GM10248 (cell line): Measurements from ENCODE around the gene ATP6V1G1.

ENCODE experiments used
- CTCF ChIA-PET: fragments of 300-600 bp; sonication (Branson Sonifier 250); formaldehyde crosslinking; extraction: SDS; loops from one replicate; lab custom pipeline; 2021; ENCODE audit warnings: antibody characterized with exemption; lab: Yijun Ruan, JAX
- POLR2A ChIA-PET: fragments of 350-650 bp; sonication (Branson Sonifier 250); formaldehyde crosslinking; extraction: SDS; loops from one replicate; lab custom pipeline; 2020; ENCODE audit warnings: antibody characterized with exemption; lab: Yijun Ruan, JAX
- DNase-seq: peaks from one replicate; pipeline ENCODE4 v3.0.0; 2012; ENCODE audit errors: extremely low spot score
- TF ChIP-seq, protein P1 (sequence below): IDR thresholded peaks from 2 replicates; pipeline ENCODE4 v1.5.1; 2012; ENCODE audit warnings: mild to moderate bottlenecking, low read depth; ENCODE audit errors: extremely low read depth, missing control alignments, control extremely low read depth

ATP6V1G1 gene

DNA sequence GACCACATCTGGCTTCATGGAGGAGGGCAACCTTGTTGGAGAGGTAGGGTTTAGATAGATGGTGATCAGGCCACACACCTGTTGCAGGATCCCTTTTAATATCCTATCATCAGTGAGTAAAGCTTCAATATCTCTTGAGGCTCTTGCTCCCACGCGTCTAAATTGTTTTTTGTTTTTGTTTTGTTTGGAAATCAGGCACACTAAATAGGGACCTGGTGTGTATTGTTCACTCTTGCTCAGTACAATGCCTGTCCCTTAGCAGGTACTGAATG, 20.9 kb downstream of the ATP6V1G1 start:
- ChIA-PET CTCF (interaction anchor here (1.0 to 7.0 kb wide), 4 partner anchors 10 to 73 kb away, joined by 3 to 65 read pairs (median 4); partner anchors contain the start of gene ATP6V1G1), POLR2A (no interaction called here)
- TF ChIP-seq, protein P1, sequence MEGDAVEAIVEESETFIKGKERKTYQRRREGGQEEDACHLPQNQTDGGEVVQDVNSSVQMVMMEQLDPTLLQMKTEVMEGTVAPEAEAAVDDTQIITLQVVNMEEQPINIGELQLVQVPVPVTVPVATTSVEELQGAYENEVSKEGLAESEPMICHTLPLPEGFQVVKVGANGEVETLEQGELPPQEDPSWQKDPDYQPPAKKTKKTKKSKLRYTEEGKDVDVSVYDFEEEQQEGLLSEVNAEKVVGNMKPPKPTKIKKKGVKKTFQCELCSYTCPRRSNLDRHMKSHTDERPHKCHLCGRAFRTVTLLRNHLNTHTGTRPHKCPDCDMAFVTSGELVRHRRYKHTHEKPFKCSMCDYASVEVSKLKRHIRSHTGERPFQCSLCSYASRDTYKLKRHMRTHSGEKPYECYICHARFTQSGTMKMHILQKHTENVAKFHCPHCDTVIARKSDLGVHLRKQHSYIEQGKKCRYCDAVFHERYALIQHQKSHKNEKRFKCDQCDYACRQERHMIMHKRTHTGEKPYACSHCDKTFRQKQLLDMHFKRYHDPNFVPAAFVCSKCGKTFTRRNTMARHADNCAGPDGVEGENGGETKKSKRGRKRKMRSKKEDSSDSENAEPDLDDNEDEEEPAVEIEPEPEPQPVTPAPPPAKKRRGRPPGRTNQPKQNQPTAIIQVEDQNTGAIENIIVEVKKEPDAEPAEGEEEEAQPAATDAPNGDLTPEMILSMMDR: no peak
- no peak for DNase-seq

DNA sequence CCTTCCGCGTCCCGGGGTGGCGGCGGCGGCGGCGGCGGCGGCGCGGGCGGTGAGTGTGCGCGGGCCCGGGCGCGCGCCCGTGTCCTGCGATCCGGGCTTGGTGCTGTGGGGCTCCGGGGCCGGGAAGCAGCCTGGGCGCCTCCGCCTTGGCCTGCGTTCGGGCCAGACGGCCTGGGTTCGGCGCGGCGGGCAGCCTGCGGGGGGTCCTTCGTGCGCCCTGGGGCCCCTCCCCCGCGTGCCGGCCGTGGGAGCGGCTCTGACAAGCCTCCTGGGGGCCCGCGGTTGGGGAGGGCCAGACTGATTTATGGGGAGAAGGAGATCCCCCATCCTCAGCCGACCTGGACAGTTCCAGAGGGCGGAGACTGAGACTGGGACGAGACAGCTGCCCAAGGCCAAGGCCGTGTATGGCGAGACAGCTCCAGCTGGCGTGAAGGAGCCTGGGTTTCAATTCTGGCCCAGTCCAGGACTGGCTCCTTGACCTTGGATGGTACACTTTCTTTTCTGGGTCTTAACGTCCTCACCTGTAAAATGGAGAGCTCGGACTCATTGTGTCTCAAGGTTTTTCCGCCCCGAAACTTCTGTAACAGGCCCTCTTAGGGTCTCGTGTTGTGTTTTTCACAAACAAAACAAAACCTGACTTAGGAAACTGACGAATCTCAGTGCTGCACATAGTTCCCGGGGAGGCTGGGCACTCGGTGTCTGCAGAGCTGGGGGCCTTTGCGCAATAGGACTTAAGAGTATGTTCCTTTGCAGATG, 24.1 kb downstream of the ATP6V1G1 start:
- CTCF ChIA-PET: interaction anchor here (0.9 to 5.6 kb wide), 8 partner anchors 9 to 206 kb away, joined by 3 to 28 read pairs (median 4); no protein-coding TSS in a partner anchor
- POLR2A ChIA-PET: no interaction called here
- peak; percentile 48 for DNase-seq
- TF ChIP-seq, protein P1: no peak

DNA sequence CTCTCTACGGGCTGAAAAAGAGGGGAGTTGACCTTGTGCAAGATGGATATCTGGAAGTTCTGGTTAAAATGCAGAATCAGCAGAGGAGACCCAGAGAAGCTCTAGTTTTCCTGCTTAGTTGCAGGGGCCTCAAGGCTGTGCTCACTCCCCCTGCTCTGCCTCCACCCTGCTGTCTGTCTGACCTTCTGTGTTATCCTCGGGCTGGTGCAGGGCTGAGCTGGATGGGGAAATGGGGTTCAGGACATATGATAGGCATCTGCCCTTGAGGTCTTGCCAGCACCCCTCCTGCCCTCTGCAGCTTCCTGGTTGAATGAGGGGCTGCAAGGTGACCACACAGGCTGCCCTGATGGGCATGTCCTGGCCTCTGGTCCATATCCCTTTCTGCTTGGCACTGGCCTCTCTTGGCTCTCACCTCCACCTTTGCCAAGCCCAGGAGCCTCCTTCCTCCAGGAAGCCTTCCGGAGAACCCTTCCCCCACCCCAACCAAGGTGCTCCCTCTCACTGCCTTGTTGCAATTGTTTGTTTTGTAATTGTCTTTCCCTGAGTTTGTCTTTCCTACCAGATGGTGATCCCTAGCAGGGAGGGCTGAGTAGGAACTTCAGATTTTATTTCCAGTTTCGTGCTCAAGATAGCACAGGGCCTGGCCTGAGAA, 24.8 kb downstream of the ATP6V1G1 start:
- CTCF ChIA-PET: interaction anchor here (0.9 to 5.6 kb wide), 10 partner anchors 8 to 207 kb away, joined by 3 to 28 read pairs (median 4); no protein-coding TSS in a partner anchor
- POLR2A ChIA-PET: interaction anchor here (0.8 kb wide), 1 partner anchor 25 kb away, joined by 3 read pairs; the partner anchor contains the start of gene ATP6V1G1
- TF ChIP-seq, protein P1: no peak
- DNase-seq: no peak

DNA sequence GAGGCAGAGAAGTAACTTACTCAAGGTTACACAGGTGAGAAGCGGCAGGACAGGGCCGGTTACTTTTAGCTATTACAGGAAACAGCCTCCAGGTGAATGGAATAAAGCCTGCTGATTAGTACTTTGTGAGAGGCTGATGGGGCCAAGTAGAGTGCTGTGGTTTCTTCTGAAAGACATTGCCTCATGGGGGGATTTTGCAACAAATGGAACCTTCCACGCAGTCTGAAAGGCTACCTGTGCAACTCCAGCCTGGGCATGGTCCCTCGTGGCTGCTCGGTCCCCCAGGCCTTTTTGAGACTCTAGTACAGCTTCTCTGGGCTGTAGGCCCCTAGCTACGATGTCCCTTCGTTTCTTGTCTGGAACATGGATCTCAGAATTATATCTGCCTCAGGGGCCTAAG, 25.5 kb downstream of the ATP6V1G1 start:
- POLR2A ChIA-PET: interaction anchor here (0.8 kb wide), 1 partner anchor 26 kb away, joined by 3 read pairs; the partner anchor contains the start of gene ATP6V1G1
- TF ChIP-seq, protein P1: no peak
- DNase-seq: no peak
- CTCF ChIA-PET: interaction anchor here (1.3 to 5.6 kb wide), 6 partner anchors 21 to 208 kb away, joined by 3 to 28 read pairs (median 4); partner anchors contain the start of gene ATP6V1G1

DNA sequence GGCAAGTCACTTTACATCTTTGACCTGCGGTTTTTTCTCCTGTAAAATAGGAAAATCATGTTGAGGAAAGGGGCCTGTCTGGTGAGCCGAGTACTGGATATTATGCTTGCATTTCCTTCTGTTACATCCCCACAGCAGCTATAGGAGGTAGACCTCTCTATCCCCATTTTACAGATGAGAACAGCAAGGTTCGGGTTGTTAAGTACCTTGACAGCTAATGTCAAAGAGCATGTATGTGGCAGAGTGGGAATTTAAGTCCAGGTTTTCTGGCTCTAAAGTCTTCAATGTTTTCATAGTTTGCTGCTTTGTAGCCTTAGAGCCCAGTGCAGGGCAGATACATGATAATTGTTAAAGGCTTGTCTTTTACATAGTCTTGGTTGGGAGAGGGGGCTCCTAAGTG, 26.4 kb downstream of the ATP6V1G1 start:
- TF ChIP-seq, protein P1: no peak
- POLR2A ChIA-PET: interaction anchor here (0.6 kb wide), 1 partner anchor 212 kb away, joined by 8 read pairs; no protein-coding TSS in a partner anchor
- no peak for DNase-seq
- CTCF ChIA-PET: interaction anchor here (1.0 to 5.6 kb wide), 6 partner anchors 10 to 127 kb away, joined by 3 to 28 read pairs (median 4); partner anchors contain the start of gene ATP6V1G1

DNA sequence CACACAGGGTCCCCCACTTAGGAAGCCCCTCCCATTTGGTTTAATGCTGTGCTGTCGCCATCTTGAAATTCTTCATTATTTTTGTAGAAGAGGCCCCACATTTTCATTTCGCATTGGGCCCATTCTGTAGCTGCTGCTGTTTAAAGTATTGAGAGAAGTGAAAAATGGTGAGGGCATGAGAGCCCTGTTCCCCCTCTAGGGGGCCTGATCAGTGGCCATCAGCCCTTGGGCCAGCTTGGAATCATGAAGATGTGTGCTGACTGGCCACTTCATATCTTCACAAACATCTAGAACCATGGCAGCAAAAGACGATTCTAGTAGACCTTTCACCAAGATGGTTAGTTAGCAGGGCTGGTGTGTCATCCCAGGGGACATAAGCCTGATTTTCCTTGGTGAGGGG, 26.8 kb downstream of the ATP6V1G1 start:
- no peak for DNase-seq
- CTCF ChIA-PET: interaction anchor here (1.0 to 5.6 kb wide), 5 partner anchors 11 to 127 kb away, joined by 3 to 28 read pairs (median 4); partner anchors contain the start of gene ATP6V1G1
- TF ChIP-seq, protein P1: no peak
- POLR2A ChIA-PET: interaction anchor here (0.6 kb wide), 1 partner anchor 212 kb away, joined by 8 read pairs; no protein-coding TSS in a partner anchor
